ENCODE results near the gene OXSR1.

DNA sequence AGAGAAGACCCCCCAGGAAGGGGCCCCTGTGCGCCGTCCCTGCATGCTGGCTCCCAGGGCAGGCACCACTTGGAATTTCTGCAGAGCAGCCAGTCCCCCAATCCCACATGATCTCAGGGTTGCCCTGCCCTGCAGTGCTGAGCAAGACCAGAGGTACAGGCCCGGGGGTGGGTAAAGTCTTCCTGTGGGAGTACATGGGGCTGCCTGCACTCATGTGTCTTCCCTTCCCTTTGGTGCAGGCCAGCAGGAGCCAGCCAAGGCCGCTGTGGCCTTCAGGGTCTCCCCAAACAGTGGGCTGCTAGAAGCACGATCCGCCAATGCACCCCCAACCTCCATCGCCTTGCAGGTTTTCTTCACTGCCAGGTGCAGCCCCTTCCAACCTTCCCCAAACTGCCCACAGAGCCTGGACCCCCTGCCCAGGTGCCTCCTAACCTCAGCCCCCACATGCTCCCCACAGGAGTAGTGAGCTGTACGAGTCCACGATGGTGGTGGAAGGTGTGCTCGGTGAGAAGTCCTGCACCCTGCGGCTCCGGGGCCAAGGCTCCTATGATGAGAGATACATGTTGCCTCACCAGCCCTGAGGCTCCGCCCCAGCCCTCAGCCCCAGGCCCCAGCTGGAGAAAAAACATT is 43.4 kb upstream of the OXSR1 start:
- TF ChIP-seq, protein P1, sequence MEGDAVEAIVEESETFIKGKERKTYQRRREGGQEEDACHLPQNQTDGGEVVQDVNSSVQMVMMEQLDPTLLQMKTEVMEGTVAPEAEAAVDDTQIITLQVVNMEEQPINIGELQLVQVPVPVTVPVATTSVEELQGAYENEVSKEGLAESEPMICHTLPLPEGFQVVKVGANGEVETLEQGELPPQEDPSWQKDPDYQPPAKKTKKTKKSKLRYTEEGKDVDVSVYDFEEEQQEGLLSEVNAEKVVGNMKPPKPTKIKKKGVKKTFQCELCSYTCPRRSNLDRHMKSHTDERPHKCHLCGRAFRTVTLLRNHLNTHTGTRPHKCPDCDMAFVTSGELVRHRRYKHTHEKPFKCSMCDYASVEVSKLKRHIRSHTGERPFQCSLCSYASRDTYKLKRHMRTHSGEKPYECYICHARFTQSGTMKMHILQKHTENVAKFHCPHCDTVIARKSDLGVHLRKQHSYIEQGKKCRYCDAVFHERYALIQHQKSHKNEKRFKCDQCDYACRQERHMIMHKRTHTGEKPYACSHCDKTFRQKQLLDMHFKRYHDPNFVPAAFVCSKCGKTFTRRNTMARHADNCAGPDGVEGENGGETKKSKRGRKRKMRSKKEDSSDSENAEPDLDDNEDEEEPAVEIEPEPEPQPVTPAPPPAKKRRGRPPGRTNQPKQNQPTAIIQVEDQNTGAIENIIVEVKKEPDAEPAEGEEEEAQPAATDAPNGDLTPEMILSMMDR (conservative IDR thresholded peaks at IDR 0.05 in 1 of 2, IDR thresholded peaks at IDR 0.05 in 1 of 2; ENCODE audit: extremely low read depth in 1 of 2, insufficient read depth in 1 of 2, low read depth in 1 of 2, low read length in 2 of 2), result no peak
- TF ChIP-seq EZH2 (IDR thresholded peaks at IDR 0.05; ENCODE audit: borderline replicate concordance, low read length), result no peak

Measured in mammary epithelial cell (primary cell).